Adipocyte (in vitro differentiated cells): Measurements from ENCODE around the gene PDLIM1.
"Not testable (repeated sequence)": the region's sequence is repeated elsewhere in the genome, so short reads cannot be mapped to it uniquely, and the experiment has no call there.

Experiments used
- DNase-seq: peaks from one replicate; pipeline ENCODE4 v3.0.0-alpha.2; 2015; ENCODE audit warnings: low read depth
- H3K27me3 ChIP-seq: replicated peaks from 2 replicates; pipeline ENCODE4 v1.7.0; 2013; ENCODE audit warnings: mild to moderate bottlenecking, low read length, moderate library complexity; ENCODE audit not compliant: control insufficient read depth, insufficient read depth
- H3K36me3 ChIP-seq: 2 replicates; pipeline ENCODE4 v1.7.0; 2013; ENCODE audit warnings: low read length, mild to moderate bottlenecking, moderate library complexity; ENCODE audit not compliant: control insufficient read depth, insufficient read depth, severe bottlenecking
- H3K4me1 ChIP-seq: 2 replicates; pipeline ENCODE4 v1.7.0; 2013; ENCODE audit warnings: mild to moderate bottlenecking, low read length, moderate library complexity; ENCODE audit not compliant: control insufficient read depth, insufficient read depth
- H3K4me3 ChIP-seq: 2 replicates; pipeline ENCODE4 v1.7.0; 2013; ENCODE audit warnings: mild to moderate bottlenecking, low read length, moderate library complexity
- H3K9ac ChIP-seq: 2 replicates; pipeline ENCODE4 v1.7.0; 2013; ENCODE audit warnings: mild to moderate bottlenecking, low read length, moderate library complexity
- H3K9me3 ChIP-seq: 2 replicates; pipeline ENCODE4 v1.7.0; 2013; ENCODE audit warnings: mild to moderate bottlenecking, low read length, moderate library complexity; ENCODE audit not compliant: control insufficient read depth

Gene PDLIM1

DNA sequence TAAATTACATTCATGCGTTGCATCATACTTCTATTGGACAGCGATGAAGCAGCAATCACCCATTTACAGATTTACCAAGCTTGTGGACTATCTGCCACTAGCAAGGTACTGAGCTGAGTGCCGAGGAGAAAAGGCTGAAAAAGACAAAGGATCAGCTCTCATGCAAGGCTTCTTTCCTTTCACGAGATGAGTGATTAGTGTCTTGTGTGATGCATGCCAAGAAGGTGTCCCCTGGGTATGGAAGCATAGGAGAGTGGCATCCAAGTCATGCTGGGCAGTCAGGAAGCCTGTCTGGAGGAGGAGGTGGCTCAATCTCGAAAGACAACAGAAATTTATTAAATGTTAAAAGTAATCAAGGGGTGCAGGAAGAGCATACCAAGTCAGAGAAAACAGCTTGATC is 55.9 kb downstream of the PDLIM1 start:
- Histone ChIP-seq H3K27me3 (no peaks in the 10 kb centered on the region), H3K9ac (no peak overlapping the region), H3K4me3 (no peak overlapping the region), H3K36me3 (peaks cover 20% of the 10 kb centered on the region), H3K4me1 (peaks cover 30% of the 10 kb centered on the region), H3K9me3 (peaks cover 16% of the 10 kb centered on the region)
- no peak for DNase-seq

DNA sequence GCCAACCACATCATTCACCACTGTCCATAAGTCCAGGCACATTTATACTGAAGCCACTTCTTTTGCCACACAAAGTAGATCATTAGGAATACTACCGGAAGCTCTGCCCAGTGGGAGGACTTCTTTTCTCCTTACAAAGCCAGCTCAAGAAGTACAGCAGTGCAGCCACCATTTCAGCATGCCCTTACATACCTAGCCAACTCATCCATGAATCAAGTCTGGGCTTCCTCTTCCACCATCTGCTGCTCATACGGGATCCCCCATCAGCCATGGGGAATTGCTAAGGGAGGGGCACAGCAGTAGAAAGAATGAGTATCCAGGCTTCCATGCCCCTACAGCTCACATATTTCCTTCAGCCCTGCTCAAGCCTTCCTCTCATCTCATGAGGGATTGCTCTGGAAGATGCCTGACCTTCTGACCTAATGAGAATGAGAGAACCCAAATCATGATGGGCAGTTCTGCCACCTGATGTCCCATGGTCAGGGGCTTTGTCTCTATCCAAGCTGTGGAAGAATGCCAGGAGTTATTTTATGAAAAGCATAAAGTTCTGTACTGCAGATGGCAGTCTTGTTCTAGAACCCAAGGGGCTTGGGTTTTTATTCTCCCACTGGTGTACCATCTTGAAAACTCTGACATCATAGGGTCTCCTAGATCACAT is 57.3 kb downstream of the PDLIM1 start:
- Histone ChIP-seq H3K4me1 (peaks cover 43% of the 10 kb centered on the region), H3K4me3 (no peak overlapping the region), H3K9me3 (peaks cover 16% of the 10 kb centered on the region), H3K27me3 (no peaks in the 10 kb centered on the region), H3K9ac (no peak overlapping the region), H3K36me3 (peaks cover 19% of the 10 kb centered on the region)
- DNase-seq = no peak

DNA sequence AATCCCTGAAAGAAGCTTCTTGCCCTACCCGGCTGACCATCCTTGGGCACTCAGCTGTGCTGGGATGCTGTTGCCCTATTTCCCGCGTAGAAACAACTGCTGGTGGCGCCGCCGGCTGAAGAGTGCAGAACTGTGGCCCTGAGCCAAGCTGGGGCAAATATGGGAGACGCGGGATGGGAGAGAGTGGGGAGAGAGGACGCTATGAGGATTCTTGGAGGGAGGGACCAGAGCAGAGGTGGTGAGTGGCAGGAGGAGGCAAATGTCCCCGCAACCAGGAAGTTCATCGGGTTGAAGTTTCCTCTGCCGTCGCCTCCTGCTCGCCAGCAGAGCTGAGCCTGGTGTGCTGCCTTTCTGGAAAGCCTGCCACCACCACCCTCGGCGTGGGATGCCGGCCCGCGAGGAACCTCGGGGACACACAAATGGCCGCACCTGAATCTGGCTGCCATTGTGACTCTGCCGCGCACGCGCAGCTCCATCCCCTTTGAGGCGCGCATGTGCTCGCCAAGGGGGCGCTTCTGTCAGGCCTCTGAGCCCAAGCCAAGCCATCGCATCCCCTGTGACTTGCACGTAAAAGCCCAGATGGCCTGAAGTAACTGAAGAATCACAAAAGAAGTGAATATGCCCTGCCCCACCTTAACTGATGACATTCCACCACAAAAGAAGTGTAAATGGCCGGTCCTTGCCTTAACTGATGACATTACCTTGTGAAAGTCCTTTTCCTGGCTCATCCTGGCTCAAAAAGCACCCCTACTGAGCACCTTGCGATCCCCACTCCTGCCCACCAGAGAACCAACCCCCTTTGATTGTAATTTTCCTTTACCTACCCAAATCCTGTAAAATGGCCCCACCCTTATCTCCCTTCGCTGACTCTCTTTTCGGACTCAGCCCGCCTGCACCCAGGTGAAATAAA is 59.9 kb downstream of the PDLIM1 start:
- H3K27me3 ChIP-seq, H3K36me3 ChIP-seq, DNase-seq: not testable (repeated sequence)
- Histone ChIP-seq H3K4me1 (peaks cover 40% of the 10 kb centered on the region), H3K4me3 (peak overlapping the region; percentile 74), H3K9ac (peak overlapping the region; percentile 75), H3K9me3 (peaks cover 16% of the 10 kb centered on the region)

DNA sequence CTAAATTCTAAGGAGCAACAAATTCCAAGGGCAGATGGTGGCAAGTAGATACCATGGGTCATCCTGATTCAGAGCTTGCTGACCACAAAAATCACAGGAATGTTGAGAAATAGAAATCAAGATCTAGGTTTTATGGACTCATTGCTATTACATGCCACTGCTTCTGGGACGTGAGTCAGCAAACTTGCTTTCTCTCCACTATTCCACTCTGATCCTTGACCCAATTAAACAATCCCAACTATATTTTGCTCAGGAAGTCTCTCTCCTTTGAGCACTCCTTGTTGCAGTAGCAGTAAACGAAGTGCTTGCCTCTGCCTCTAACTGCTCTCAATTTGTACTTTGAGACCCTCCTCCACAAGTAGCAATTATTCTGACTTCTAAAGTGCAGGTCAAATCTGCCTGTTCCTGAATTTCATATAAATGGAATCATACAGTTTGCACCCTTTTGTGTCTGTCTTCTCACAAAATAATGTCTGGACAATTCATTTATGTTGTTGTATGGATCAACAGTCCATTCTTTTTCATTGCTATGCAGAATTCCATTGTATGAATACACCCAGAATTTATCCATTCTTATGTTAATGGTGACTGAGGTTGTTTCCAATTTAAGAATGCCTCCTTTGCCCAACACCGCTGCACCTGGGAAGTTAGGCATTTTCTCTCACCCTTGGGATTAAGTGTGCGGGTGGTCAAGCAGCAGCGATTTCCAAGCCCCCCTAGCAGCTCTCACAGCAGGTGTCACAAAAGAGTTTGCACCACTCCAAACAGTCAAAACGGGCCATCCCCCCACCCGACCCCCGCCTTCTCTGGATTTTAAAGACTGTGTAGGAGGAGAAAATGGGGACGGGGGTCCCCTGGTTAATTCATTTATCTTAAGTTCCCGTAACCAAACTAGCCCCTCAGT is 60.8 kb downstream of the PDLIM1 start:
- Histone ChIP-seq H3K27me3 (no peaks in the 10 kb centered on the region), H3K36me3 (peaks cover 4% of the 10 kb centered on the region), H3K4me3 (peak overlapping the region; percentile 74), H3K9ac (peak overlapping the region; percentile 75), H3K9me3 (peaks cover 16% of the 10 kb centered on the region), H3K4me1 (peaks cover 31% of the 10 kb centered on the region)
- DNase-seq = peak; percentile 88

DNA sequence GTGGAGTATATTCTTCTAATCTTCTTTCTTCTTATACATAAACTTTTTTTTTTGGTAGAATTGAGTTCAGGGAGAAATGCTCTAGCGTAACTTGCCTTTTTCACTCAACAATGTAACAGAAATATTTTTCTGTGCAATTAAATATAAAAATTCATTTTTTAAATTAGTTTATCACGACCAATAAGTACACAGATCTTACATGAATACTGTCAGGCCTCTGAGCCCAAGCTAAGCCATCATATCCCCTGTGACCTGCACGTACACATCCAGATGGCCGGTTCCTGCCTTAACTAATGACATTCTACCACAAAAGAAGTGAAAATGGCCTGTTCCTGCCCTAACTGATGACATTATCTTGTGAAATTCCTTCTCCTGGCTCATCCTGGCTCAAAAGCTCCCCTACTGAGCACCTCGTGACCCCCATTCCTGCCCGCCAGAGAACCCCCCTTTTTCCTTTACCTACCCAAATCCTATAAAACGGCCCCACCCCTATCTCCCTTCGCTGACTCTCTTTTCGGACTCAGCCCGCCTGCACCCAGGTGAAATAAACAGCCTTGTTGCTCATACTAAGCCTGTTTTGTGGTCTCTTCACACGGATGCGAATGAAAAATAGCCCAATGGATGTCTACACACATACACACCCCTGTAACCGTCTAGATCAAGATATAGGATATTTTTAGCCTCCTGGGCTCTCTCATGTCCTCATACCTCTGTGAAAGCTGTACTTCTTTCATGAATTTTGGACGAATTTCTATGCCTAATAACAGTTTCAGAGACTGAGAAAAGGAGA is 61.7 kb downstream of the PDLIM1 start:
- H3K36me3 ChIP-seq, DNase-seq, H3K27me3 ChIP-seq: not testable (repeated sequence)
- peak overlapping the region; percentile 8 for H3K4me3 ChIP-seq
- peak overlapping the region; percentile 56 for H3K9ac ChIP-seq
- H3K4me1 ChIP-seq = peaks cover 28% of the 10 kb centered on the region
- peaks cover 16% of the 10 kb centered on the region for H3K9me3 ChIP-seq

DNA sequence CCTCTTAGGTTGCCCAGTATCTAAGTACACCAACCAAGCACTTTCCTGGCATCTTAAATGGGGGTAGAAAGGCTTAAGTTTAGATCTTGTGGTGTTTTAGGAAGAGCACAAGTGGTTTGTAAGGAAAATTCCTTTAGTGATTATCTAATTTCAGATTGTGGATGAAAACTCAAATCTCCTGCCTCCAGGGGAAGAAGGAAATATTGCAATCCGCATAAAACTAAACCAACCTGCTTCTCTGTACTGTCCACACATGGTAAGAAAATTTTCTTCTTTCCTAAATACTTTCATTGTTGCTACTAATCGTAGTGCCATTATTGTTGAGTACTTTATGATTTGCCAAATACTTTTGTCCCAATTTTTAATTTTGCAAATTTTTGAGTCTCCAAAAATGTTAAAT is 65.7 kb downstream of the PDLIM1 start:
- peaks cover 21% of the 10 kb centered on the region for H3K4me1 ChIP-seq
- no peak overlapping the region for H3K9ac ChIP-seq
- H3K9me3 ChIP-seq = peaks cover 1% of the 10 kb centered on the region
- no peaks in the 10 kb centered on the region for H3K27me3 ChIP-seq
- no peak for DNase-seq
- no peaks in the 10 kb centered on the region for H3K36me3 ChIP-seq
- H3K4me3 ChIP-seq = no peak overlapping the region

DNA sequence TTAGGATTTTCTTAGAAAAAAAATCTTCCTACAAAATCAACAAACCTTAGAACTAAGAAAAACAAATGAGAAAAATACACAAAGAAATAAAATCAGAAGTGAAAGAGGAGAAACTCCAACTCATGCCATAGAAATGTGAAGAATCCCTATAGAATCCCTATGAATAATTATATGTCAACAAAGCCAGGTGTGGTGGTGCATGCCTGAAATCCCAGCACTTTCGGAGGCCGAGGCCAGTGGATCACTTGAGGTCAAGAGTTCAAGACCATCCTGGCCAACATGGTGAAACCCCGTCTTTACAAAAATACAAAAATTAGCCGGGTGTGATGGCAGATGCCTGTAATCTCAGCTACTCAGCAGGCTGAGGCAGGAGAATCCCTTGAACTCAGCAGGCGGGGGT is 69.7 kb downstream of the PDLIM1 start:
- H3K9ac ChIP-seq = no peak overlapping the region
- no peak overlapping the region for H3K4me3 ChIP-seq
- peaks cover 13% of the 10 kb centered on the region for H3K4me1 ChIP-seq
- no peaks in the 10 kb centered on the region for H3K9me3 ChIP-seq
- no peaks in the 10 kb centered on the region for H3K27me3 ChIP-seq
- no peaks in the 10 kb centered on the region for H3K36me3 ChIP-seq
- peak; percentile 64 for DNase-seq

DNA sequence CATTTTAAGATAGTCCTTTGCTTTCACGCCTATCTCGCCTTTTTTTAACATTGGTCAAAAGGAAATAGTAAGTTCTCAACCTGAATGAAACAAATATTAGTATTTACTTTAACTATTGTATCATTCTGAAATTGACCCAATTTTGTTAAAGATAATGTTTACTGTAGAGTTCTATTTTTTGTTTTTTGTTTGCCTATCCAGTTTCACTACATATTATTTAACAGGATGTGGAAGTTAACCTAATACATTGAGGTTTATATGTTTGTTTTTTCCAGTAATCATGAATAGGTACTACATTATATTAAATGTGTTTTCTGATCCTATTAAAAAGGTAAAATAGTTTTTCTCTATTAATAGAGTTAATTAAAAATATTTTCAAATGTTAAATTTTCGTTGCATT is 70.3 kb downstream of the PDLIM1 start:
- Histone ChIP-seq H3K9ac (no peak overlapping the region), H3K4me1 (peaks cover 13% of the 10 kb centered on the region), H3K4me3 (no peak overlapping the region), H3K36me3 (no peaks in the 10 kb centered on the region), H3K27me3 (no peaks in the 10 kb centered on the region), H3K9me3 (no peaks in the 10 kb centered on the region)
- DNase-seq = no peak

DNA sequence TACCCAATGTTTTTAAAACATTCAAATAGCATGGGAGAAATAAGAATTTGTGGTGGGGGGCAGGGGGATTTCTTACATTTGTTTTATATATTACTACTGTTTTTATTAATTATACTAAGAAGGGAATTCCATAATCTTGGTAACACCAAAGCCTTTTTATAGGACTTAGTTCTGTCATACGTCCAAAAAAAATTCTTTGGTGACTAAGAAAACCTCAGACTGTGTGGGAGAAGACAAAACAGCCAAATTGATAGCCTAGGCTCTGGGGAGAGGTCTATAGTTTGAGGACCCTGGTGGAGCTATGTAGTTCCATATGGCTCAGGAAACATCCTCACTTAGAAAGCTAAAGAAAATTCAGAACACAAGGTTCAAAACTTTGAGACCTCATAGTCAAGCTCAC is 73.3 kb downstream of the PDLIM1 start:
- no peaks in the 10 kb centered on the region for H3K36me3 ChIP-seq
- H3K9me3 ChIP-seq = no peaks in the 10 kb centered on the region
- H3K4me3 ChIP-seq = no peak overlapping the region
- peaks cover 14% of the 10 kb centered on the region for H3K4me1 ChIP-seq
- H3K9ac ChIP-seq = no peak overlapping the region
- peak; percentile 20 for DNase-seq
- H3K27me3 ChIP-seq = no peaks in the 10 kb centered on the region

DNA sequence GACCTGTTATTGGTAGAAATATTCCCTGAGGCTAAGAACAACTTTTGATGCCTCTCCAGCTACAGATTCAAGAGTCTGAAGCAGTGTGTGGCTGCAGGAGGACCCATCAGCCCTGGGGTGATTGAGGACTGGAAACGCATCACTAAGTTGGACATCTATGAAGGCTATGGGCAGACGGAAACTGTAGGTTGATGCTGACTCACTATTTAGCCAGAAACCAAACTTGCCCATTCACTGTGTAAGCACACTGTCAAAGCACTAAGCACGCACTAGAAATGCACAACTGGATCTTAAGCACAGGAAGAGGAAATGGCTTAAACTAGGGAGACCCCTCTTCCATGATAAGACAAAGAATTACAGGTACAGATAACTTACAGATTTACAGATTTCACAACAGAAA is 76.0 kb downstream of the PDLIM1 start:
- no peak overlapping the region for H3K4me3 ChIP-seq
- no peak for DNase-seq
- H3K9ac ChIP-seq = no peak overlapping the region
- H3K9me3 ChIP-seq = no peaks in the 10 kb centered on the region
- peaks cover 30% of the 10 kb centered on the region for H3K4me1 ChIP-seq
- H3K36me3 ChIP-seq = no peaks in the 10 kb centered on the region
- no peaks in the 10 kb centered on the region for H3K27me3 ChIP-seq
